Activated T-helper 17 cell treated with anti-CD3 and anti-CD28 coated beads, Interleukin-2, amount 50 U/mL, for 72 hours (primary cell): ENCODE measurements around the gene STAB2. TPM values are rescaled to one million over a fixed set of nuclear protein-coding genes. Genes with fewer than 3 reads are reported as not detected.

Experiments used
- ATAC-seq: fragments of 150-1000 bp; cut with Tn5 transposase; replicated peaks from 2 replicates; pipeline ENCODE4 v1.10.0; 2021; ENCODE audit warnings: mild to moderate bottlenecking, moderate library complexity
- H3K27ac Mint-ChIP-seq: one replicate; pipeline ENCODE4 v1.8.0; 2022; ENCODE audit warnings: mixed read lengths
- H3K27me3 Mint-ChIP-seq: one replicate; pipeline ENCODE4 v1.8.0; 2022; ENCODE audit warnings: mixed read lengths
- H3K36me3 Mint-ChIP-seq: one replicate; pipeline ENCODE4 v1.8.0; 2022; ENCODE audit warnings: low read depth, mild to moderate bottlenecking, mixed read lengths
- H3K4me1 Mint-ChIP-seq: one replicate; pipeline ENCODE4 v1.8.0; 2022; ENCODE audit warnings: mixed read lengths
- H3K4me3 Mint-ChIP-seq: one replicate; pipeline ENCODE4 v1.8.0; 2022; ENCODE audit warnings: mild to moderate bottlenecking, mixed read lengths
- H3K9me3 Mint-ChIP-seq: one replicate; pipeline ENCODE4 v1.8.0; 2022; ENCODE audit warnings: mixed read lengths
- total RNA-seq, 2 donors: library from RNA; stranded (reverse); gene quantifications; one replicate each; pipeline ENCODE4 v1.2.3, GENCODE V29; 2022

Gene STAB2
- total RNA-seq, 2 donors from 2014 or later: not detected

GRCh38 chr12:103623716-103624115, 36.6 kb downstream of the STAB2 start:
- H3K27ac Mint-ChIP-seq: no peak overlapping the region
- no peaks in the 10 kb centered on the region for H3K36me3 Mint-ChIP-seq
- ATAC-seq: no peak
- no peak overlapping the region for H3K4me3 Mint-ChIP-seq
- peaks cover 15% of the 10 kb centered on the region for H3K27me3 Mint-ChIP-seq
- H3K4me1 Mint-ChIP-seq: no peaks in the 10 kb centered on the region
- no peaks in the 10 kb centered on the region for H3K9me3 Mint-ChIP-seq

GRCh38 chr12:103626498-103626897, 39.4 kb downstream of the STAB2 start:
- H3K4me1 Mint-ChIP-seq: no peaks in the 10 kb centered on the region
- ATAC-seq: no peak

GRCh38 chr12:103627189-103627855, 40.2 kb downstream of the STAB2 start:
- Mint-ChIP-seq H3K4me1 (no peaks in the 10 kb centered on the region), H3K9me3 (peaks cover 4% of the 10 kb centered on the region), H3K36me3 (no peaks in the 10 kb centered on the region), H3K27me3 (peaks cover 5% of the 10 kb centered on the region), H3K27ac (no peak overlapping the region), H3K4me3 (no peak overlapping the region)
- no peak for ATAC-seq

More at GRCh38 chr12:103626498-103626897, 39.4 kb downstream of the STAB2 start:
- H3K27ac Mint-ChIP-seq: no peak overlapping the region
- peaks cover 4% of the 10 kb centered on the region for H3K9me3 Mint-ChIP-seq
- H3K36me3 Mint-ChIP-seq: no peaks in the 10 kb centered on the region
- H3K4me3 Mint-ChIP-seq: no peak overlapping the region
- H3K27me3 Mint-ChIP-seq: peaks cover 5% of the 10 kb centered on the region

DNA sequence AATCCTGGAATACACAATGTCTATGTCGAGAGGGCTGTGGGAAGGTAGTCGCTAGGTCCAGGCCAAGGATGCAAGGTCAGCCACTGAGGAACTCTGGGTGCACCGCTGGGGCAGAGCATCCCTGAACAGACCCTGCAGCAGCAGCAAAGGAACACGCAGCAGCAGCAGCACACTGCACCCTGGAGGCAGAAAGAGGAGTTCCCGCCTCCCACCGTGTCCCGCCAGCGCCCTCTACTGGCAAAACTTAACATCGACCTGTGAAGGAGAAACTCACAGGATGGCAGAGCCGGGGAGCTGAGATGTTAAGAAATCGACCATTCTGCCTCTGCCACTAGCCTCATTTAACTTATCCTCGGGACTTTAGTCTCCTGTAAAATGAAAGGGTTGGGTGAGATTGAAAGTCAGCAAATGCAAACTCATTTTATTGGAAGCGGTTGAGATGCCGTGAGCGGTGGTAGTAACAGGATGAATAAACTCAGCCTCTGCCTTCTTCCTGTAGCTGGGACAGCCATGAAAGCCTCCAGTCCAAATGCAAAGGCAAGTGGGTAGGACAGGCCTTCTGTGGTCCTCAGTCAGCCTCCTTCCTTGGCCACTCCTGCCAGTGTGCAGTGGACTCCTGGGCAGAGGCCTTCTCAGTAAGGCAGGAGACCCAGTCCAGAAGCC, 45.6 kb downstream of the STAB2 start:
- no peak overlapping the region for H3K4me3 Mint-ChIP-seq
- H3K36me3 Mint-ChIP-seq: no peaks in the 10 kb centered on the region
- ATAC-seq: peak; percentile 45
- no peak overlapping the region for H3K27ac Mint-ChIP-seq
- peaks cover 4% of the 10 kb centered on the region for H3K9me3 Mint-ChIP-seq
- no peaks in the 10 kb centered on the region for H3K4me1 Mint-ChIP-seq
- H3K27me3 Mint-ChIP-seq: peaks cover 9% of the 10 kb centered on the region

DNA sequence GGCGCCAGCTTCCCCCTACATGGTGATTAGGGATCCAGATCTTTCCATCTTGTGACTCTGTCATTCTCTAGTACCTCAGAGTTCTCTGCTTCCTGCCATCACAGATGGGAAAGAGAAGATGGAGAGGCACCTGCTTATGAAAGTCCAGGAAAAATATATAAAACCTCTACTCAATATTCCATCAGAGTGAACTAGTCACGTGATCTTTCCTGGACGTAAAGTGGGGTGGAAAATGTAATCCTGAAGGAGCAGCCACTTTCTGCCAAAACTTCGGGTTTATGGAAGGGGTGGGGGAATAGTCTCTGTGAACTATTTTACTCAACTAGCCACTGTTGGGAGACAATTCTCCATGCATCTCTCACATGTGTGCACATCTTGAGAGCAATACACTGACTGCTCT, 47.7 kb downstream of the STAB2 start:
- H3K36me3 Mint-ChIP-seq: no peaks in the 10 kb centered on the region
- H3K9me3 Mint-ChIP-seq: peaks cover 3% of the 10 kb centered on the region
- H3K4me3 Mint-ChIP-seq: no peak overlapping the region
- H3K27me3 Mint-ChIP-seq: peaks cover 16% of the 10 kb centered on the region
- ATAC-seq: no peak
- no peaks in the 10 kb centered on the region for H3K4me1 Mint-ChIP-seq
- no peak overlapping the region for H3K27ac Mint-ChIP-seq

- Mint-ChIP-seq H3K27me3 (peaks cover 12% of the 10 kb centered on the region), H3K27ac (no peak overlapping the region), H3K9me3 (no peaks in the 10 kb centered on the region), H3K4me3 (no peak overlapping the region), H3K4me1 (no peaks in the 10 kb centered on the region), H3K36me3 (no peaks in the 10 kb centered on the region)
- no peak for ATAC-seq
Measured at GRCh38 chr12:103635419-103635818, 48.3 kb downstream of the STAB2 start.

DNA sequence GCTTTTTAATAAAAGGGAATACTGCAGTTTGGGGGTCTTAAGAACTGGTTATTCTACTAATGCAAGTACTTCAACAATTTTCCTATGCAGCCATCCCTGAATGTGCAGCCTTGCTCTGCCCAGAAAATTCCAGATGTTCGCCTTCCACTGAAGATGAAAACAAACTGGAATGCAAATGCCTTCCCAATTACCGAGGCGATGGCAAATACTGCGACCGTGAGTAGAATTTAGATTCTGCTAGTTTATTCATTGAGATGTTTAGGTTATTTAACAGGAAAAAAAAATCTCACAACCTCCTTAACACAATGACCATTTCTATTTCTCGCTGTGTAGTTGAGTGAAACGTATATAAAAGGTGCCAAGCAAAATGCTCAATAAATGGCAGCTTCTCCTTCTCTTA, 49.9 kb downstream of the STAB2 start:
- no peak overlapping the region for H3K4me3 Mint-ChIP-seq
- H3K27ac Mint-ChIP-seq: no peak overlapping the region
- ATAC-seq: no peak
- no peaks in the 10 kb centered on the region for H3K36me3 Mint-ChIP-seq
- H3K9me3 Mint-ChIP-seq: no peaks in the 10 kb centered on the region
- peaks cover 12% of the 10 kb centered on the region for H3K27me3 Mint-ChIP-seq
- H3K4me1 Mint-ChIP-seq: no peaks in the 10 kb centered on the region

DNA sequence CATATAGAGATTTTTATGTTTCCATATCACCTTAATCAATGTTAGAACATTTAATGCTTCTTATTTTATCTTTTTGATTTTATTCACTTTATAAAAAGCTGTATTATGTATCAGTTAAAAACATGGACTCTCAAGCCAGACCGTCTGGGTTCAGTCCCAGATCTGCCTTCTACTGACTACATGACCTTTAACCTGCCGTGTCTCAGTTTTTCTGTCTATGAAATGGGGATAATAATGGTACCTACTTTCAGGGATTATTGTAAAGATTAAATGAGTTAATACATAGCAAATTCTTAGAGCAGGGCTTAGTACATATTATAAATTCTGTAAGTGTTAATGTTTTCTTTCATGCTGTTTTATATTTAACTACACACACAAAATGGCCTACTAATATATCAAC, 50.4 kb downstream of the STAB2 start:
- H3K4me3 Mint-ChIP-seq: no peak overlapping the region

DNA sequence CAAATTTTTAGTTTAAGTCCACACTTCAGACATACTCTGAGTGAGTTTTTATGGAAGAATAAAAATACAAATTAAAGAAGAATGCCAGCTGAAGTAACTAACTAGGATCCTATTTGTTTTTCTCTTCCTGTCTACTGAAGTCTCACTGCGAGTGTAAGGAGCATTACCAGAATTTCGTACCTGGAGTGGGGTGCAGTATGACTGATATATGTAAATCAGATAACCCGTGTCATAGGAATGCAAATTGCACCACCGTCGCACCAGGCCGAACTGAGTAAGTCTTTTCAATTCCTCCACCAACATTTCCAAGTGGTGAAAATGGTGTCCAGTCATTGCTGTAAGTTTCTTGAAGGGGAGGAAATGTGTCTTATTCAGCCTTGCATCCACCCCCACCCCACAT, 52.9 kb downstream of the STAB2 start:
- Mint-ChIP-seq H3K4me3 (no peak overlapping the region), H3K9me3 (peaks cover 3% of the 10 kb centered on the region), H3K27me3 (peaks cover 12% of the 10 kb centered on the region), H3K27ac (no peak overlapping the region), H3K36me3 (no peaks in the 10 kb centered on the region), H3K4me1 (no peaks in the 10 kb centered on the region)
- no peak for ATAC-seq

More for the DNA sequence above, 50.4 kb downstream of the STAB2 start:
- no peaks in the 10 kb centered on the region for H3K36me3 Mint-ChIP-seq
- H3K27me3 Mint-ChIP-seq: peaks cover 12% of the 10 kb centered on the region
- no peak overlapping the region for H3K27ac Mint-ChIP-seq
- H3K9me3 Mint-ChIP-seq: no peaks in the 10 kb centered on the region
- no peak for ATAC-seq
- H3K4me1 Mint-ChIP-seq: no peaks in the 10 kb centered on the region

- ATAC-seq: no peak
- Mint-ChIP-seq H3K36me3 (no peaks in the 10 kb centered on the region), H3K27me3 (peaks cover 12% of the 10 kb centered on the region), H3K9me3 (peaks cover 3% of the 10 kb centered on the region), H3K4me3 (no peak overlapping the region), H3K4me1 (no peaks in the 10 kb centered on the region), H3K27ac (no peak overlapping the region)
Measured at GRCh38 chr12:103640410-103640809, 53.3 kb downstream of the STAB2 start.

DNA sequence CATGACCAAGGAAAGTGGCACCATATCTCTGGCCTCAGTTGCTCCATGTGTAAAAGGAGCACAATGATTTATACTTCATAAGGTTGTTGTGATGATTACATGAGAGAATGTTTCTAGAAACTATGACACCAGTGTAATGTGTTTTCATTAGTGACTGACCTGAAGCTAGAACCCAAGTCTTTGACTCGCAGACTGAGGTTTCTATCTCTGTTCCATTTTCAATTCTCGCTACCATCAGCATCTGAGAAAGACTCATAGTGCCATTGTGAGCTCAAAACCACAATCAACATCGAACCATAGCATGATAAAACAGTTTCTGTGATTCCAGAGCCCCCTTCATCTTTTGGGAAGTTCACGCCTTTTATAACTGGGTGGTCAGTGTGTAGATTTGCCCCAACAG, 53.8 kb downstream of the STAB2 start:
- no peaks in the 10 kb centered on the region for H3K4me1 Mint-ChIP-seq
- no peak for ATAC-seq
- peaks cover 3% of the 10 kb centered on the region for H3K9me3 Mint-ChIP-seq
- H3K27me3 Mint-ChIP-seq: peaks cover 12% of the 10 kb centered on the region
- no peak overlapping the region for H3K27ac Mint-ChIP-seq
- H3K36me3 Mint-ChIP-seq: no peaks in the 10 kb centered on the region
- no peak overlapping the region for H3K4me3 Mint-ChIP-seq

DNA sequence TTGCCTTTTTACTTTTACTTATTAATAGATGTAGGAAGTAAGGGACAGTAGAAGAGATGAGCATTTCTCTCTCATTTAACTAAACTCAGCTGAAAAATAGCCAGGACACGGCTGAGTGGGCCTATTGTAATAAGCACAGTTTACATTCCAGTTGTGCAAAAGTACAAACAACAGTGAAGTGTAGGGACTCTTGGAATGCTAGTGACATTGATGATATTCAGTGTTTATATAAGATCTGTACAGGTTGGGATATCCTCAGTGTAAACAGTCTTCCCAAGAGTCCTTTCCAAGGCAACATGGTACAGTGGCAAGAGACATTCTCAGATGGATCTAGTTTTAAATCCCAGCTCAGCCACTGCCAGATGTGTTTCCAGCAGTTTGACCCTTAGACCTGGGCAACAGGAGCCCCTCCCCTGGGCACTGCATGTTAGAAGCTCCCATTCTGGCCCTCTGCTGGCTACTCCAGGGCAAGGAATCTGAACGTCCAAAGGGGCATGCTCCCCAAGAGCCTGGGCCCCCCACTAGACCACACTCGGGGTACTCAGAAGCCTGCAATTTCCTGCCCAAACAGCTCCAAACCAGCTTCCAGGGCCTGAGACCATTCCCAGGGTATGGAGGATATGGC, 55.3 kb downstream of the STAB2 start:
- Mint-ChIP-seq H3K4me3 (no peak overlapping the region), H3K4me1 (no peaks in the 10 kb centered on the region), H3K27me3 (peaks cover 15% of the 10 kb centered on the region), H3K36me3 (no peaks in the 10 kb centered on the region), H3K9me3 (peaks cover 3% of the 10 kb centered on the region), H3K27ac (no peak overlapping the region)
- ATAC-seq: no peak

DNA sequence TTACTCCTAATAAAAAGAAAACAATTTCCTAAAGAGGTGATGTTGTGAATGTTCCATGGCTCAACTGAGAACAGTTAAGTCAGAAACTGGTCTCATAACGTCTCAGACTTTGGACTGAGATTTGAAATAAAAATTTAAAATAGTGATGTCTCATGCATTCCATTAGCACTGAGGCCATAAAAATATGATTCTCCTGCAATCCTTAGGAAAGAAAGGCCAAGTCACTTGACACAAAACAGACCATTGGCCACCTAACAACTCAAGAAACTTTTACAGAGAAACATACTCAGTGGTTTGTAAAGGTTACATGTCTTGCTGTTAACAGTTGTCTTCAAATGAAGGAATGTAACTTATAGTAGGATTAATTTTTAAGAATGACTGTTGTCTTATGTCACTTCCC, 58.1 kb downstream of the STAB2 start:
- Mint-ChIP-seq H3K4me3 (no peak overlapping the region), H3K4me1 (no peaks in the 10 kb centered on the region), H3K36me3 (no peaks in the 10 kb centered on the region), H3K27ac (no peak overlapping the region), H3K9me3 (peaks cover 3% of the 10 kb centered on the region), H3K27me3 (peaks cover 13% of the 10 kb centered on the region)
- ATAC-seq: no peak

GRCh38 chr12:103647267-103647666, 60.2 kb downstream of the STAB2 start:
- H3K27ac Mint-ChIP-seq: no peak overlapping the region
- ATAC-seq: no peak

GRCh38 chr12:103652808-103653207, 65.7 kb downstream of the STAB2 start:
- Mint-ChIP-seq H3K4me3 (no peak overlapping the region), H3K36me3 (no peaks in the 10 kb centered on the region), H3K27ac (no peak overlapping the region), H3K4me1 (no peaks in the 10 kb centered on the region), H3K27me3 (peaks cover 25% of the 10 kb centered on the region), H3K9me3 (peaks cover 3% of the 10 kb centered on the region)
- no peak for ATAC-seq

More at GRCh38 chr12:103647267-103647666, 60.2 kb downstream of the STAB2 start:
- Mint-ChIP-seq H3K36me3 (no peaks in the 10 kb centered on the region), H3K4me3 (no peak overlapping the region), H3K27me3 (peaks cover 20% of the 10 kb centered on the region), H3K4me1 (no peaks in the 10 kb centered on the region), H3K9me3 (peaks cover 3% of the 10 kb centered on the region)
